ENCODE data around the gene DBN1. TPM values are rescaled to one million over a fixed set of nuclear protein-coding genes. Genes with fewer than 3 reads are reported as not detected.
A peak's percentile ranks its signal among the peaks of the same experiment; 100 is the strongest.
"Not testable (repeated sequence)": the region's sequence is repeated elsewhere in the genome, so short reads cannot be mapped to it uniquely, and the experiment has no call there.

Gene DBN1
- total RNA-seq, 1 experiment from 2014 or later = 210 TPM

DNA sequence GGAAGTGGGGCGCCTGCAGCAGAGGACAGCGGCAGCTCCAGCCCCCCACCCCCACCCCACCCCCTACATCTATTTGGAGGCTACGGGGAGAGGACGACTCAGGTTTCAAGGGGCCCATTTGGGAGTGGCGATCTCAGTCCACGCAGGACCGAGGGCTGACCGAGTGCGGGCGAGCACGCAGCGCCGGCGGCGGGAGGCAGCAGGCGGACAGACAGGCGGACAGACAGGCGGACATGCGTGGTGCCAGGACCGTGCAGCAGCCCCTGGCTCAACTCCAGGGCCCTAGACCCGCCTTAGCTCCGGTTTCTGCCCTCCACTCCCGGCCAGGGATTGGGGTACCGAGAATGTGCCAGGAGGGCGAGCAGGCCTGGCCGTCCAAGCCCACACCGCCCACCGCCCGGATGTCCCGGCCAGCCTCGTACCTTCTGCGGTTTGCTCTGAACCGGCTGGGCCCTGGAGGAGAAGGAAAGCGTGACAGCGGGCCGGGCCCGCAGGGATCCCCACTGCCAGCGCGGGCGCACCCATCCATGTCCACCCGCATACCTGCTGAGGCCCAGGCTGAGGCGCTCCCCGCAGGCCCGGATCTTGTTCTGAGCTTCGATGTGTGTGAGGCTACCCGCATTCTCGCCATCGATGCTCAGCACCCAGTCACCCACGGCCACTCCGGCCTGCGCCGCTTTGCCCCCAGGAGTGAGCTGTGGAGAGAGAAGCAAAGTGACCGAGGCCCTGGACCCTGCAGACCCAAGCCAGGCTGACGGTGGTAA is 18.7 kb upstream of the DBN1 start:
- DNase-seq (ENCODE audit: low read depth) = no peak

DNA sequence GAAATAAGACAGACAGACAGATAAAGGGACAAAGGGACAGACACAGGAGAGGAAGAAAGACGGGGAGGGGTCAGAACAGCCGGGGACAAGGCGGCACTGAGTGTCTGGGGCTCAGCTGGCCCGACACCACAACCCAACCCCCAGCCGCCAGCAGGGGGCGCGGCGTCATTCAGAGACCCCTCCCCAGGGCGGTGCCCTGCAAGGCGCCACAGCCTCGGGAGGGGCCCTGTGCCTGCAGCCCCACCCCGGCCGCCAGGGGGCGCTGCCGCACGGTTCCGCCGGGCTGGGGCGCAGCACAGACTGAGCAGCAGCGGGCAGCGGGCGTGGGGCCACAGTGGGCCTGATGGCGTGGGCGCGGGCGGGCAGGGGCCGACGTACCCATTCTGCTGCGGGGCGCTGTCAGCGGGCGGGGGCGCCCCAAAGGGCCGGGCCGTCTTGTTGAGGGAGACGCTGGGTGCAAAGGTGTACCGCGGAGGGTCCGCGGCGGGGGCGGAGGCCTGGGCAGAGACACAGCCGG is 18.1 kb upstream of the DBN1 start:
- no peak for DNase-seq (ENCODE audit: low read depth)

DNA sequence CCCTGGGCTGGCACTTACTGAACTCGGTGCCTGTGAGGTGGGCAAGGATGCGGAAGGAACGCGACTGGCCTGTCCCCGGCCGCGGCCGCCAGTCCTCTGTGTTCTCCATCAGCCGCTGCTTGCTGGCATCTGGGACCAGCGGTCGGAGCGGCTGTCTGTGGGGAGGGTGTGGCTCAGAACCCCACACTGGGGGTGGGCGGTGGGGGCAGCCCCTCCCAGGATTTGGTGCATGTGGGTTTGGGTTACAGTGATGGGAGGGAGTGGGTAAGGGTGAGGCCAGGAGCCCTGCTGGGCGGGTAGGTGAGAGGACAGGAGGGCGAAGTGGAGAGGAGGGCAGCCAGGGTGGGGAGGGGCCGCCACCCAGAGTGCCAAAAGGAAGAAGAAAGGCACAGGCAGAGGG is 17.6 kb upstream of the DBN1 start:
- no peak for DNase-seq (ENCODE audit: low read depth)

GRCh38 chr5:177490311-177490991 is 17.0 kb upstream of the DBN1 start:
- no peak for DNase-seq (ENCODE audit: low read depth)

DNA sequence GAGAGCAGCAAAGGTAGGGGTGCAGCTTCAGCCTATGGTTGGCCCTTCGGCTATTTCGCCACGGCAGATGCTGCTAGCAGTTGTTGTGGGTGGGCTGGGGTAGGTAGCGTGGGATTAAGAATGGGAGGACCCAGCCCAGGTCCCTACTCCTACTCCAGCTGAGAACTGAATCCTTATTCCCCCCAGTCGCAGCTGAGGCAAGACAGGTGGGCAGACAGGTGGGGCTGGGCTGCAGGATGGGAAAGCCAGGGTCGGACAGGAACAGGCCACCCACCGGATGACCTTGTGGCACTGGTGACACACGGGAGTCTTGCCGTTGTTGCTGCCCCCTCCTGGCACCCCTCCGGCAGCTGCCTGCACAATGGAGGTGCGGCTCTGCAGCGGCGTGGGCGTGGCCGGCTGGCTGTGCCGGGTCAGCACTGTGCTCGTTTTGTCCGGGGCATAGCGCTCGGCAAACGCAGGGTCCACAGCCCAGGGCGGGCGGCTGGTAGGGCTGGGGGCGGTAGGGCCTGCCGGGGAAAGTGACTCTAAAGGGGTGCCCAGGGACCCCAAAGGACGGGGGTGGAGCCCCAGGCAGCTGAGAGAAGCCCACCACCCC is 15.8 kb upstream of the DBN1 start:
- DNase-seq (ENCODE audit: low read depth) = no peak

DNA sequence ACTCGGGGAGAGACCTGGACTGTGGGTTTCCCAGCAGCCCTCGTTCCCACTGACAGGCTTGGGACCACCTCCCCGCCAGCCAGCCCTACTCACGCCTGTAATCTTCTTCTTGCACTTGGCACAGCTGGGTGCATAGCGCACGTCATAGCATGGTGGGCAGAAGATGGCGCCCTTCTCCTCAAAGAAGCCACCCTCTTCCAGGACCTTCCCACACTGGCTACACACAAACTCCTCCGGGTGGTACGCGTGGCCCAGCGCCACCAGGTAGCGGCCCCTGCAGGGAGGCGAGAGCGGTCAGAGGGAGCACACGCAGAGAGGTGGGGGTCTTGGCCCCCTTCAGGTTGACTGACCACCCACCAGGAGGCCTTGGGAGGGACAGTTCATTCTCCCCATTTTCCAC is 14.5 kb upstream of the DBN1 start:
- no peak for DNase-seq (ENCODE audit: low read depth)

- DNase-seq (ENCODE audit: low read depth) = no peak
Measured at GRCh38 chr5:177487144-177487543, 13.7 kb upstream of the DBN1 start.

GRCh38 chr5:177486256-177486655 is 12.8 kb upstream of the DBN1 start:
- no peak for DNase-seq (ENCODE audit: low read depth)

GRCh38 chr5:177485753-177486152 is 12.3 kb upstream of the DBN1 start:
- not testable (repeated sequence) for DNase-seq (ENCODE audit: low read depth)

GRCh38 chr5:177484902-177485549 is 11.6 kb upstream of the DBN1 start:
- no peak for DNase-seq (ENCODE audit: low read depth)

DNA sequence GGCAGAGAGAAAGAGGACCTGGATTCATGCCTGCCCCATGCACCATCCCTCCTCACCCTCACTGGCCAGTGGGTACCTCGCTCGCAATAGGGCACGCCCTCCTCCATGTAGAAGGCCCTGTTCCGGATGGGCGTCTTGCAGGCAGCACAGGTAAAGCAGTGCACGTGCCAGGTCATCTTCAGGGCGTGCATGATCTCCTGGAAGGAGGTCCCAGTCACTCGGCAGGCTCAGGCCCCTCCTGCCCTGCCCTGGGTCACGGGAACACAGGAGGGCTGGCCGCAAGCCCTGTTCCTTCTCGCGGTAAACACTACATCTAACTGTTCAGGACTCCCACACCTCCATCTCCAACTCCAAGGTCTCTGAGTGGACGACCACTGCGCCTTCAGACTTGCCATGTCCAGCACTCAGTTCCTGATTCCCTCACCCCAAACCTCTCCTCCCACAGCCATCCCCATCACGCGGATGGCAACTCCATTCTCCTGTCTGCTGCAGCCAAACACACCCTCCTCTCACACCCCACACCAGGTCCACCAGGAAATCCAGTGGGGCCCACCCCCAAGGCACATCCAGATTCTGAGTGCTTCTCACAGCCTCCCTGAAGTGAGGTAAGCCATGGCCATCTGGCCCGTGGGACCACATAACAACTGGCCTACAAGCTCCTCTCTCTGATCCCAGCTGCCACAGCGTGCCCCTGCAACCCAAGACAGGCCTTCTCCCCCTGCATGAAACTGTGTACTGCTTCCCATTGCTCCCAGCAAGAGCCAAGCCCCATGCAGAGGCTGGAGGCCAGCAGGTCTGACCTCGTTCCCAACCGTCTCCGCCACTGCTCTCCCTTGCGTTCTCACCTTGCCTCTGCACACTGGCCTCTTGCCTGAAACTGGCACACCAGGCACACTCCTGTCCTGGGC is 10.8 kb upstream of the DBN1 start:
- DNase-seq (ENCODE audit: low read depth) = no peak

DNA sequence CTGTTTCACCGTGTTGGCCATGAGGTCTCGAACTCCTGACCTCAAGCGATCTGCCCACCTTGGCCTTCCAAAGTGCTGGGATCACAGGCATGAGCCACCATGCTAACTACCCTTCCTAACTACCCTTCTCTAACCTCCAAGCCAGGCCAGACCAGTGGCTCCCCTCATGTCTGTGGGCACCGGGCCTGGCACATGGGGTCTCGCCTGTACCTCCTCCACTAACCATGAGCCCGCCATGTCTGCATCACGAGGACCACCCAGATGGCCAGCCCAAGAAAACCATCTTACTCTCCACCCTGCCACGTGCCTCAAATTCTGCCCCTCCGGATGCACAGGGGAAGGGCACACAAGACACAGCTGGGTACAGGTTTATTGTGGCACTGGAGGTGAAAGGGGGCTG is 9.6 kb upstream of the DBN1 start:
- DNase-seq (ENCODE audit: low read depth) = no peak

GRCh38 chr5:177482359-177482795 is 8.9 kb upstream of the DBN1 start:
- DNase-seq (ENCODE audit: low read depth) = no peak

- DNase-seq (ENCODE audit: low read depth) = peak; percentile 72
Measured at GRCh38 chr5:177479774-177480173, 6.3 kb upstream of the DBN1 start.

GRCh38 chr5:177478711-177479646 is 5.5 kb upstream of the DBN1 start:
- no peak for DNase-seq (ENCODE audit: low read depth)

DNA sequence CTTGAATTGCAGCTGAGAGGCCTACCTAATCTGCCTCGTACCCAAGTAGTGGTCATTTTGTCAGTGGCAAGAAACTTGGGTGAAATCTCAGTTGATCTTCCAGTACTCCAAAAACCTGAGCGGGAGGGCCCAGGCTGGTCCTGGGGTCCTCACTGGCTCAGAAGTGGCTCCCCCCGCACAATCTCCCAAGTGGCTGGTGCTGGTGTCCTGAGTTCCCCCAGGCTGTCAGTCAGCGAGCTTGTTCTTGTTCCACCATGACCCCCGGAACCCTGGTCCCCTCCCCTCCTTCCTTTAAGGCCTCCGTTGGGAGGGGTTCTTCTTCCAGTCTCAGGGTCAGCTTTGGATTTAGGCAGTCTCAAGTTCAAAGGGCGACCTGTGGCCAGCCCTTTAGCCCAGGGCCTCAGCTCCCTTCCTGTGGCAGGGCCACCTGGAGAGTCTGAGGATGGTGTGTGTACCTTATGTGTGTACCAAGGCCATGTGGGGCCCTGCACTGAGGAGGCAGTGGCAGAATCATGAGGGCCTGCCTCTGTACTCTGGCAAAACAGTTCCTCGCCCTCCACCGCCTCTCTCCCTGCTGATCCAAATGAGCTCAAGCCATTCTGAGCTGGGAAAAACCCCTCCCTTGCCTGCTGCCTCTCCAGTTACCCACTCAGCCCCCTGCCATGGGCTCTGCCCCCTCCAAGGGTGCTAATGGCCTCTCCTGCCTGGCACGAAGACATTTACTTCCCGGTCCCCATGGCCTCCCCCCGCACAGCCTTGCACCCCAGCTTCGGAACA is 4.5 kb upstream of the DBN1 start:
- DNase-seq (ENCODE audit: low read depth) = no peak

- no peak for DNase-seq (ENCODE audit: low read depth)
Measured at GRCh38 chr5:177476531-177477233, 3.2 kb upstream of the DBN1 start.

Measured in LHCN-M2 (cell line).